HT-29 (cell line): Measurements from ENCODE around the gene CTNNA3. TPM values are rescaled to one million over a fixed set of nuclear protein-coding genes. Genes with fewer than 3 reads are reported as not detected.

Experiments
- DNase-seq: peaks from one replicate; pipeline ENCODE4 v3.0.0-alpha.2; 2015; ENCODE audit warnings: low spot score
- total RNA-seq: library from RNA; depleted of rRNA; stranded (reverse); fragments of >200 nt; shearing (Covaris generic); gene quantifications from 2 replicates; pipeline ENCODE4 v1.2.3, GENCODE V29; 2014

Gene CTNNA3
- total RNA-seq, 1 experiment from 2014 or later: not detected

DNA sequence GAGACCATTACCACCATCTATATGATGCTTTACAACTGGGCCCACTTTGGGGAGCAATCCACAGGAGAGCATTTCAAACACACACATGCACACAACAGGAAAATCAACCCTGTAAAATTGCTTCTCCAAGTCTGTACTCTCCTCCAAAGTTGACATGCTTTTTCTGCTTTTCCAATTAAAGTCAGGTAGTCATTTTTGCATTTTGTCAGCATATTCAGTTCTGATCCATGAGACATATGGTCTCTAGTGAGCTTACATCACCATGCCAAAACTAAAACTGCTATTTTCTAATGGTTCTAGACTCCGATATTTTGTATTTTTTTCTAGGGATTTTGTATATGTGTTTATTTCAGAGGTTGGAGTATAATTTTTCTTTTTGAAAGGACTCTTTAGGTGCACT lies 1143.7 kb downstream of the CTNNA3 start:
- no peak for DNase-seq

GRCh38 chr10:66550351-66550750 lies 1145.6 kb downstream of the CTNNA3 start:
- no peak for DNase-seq

- no peak for DNase-seq
Observed at GRCh38 chr10:66538908-66539307, 1157.1 kb downstream of the CTNNA3 start.

DNA sequence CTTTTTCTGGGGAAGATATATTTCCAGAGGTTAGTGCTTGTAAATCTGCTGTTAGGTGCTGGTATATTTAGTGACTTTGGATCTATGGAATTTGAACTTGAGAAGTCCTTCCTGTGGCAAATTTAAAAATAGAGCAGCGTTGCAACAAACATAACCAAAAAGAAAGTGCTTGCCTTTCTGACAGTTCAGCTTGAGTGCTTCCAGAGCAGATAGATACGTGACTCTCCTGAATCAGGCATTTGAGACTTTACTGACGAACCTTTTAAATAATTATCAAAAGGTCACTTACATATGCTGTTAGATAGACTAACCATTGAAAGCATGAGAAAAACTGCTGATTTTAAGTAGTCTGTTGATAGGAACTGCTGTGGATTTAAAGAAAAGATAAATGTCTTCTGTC lies 1157.6 kb downstream of the CTNNA3 start:
- no peak for DNase-seq

DNA sequence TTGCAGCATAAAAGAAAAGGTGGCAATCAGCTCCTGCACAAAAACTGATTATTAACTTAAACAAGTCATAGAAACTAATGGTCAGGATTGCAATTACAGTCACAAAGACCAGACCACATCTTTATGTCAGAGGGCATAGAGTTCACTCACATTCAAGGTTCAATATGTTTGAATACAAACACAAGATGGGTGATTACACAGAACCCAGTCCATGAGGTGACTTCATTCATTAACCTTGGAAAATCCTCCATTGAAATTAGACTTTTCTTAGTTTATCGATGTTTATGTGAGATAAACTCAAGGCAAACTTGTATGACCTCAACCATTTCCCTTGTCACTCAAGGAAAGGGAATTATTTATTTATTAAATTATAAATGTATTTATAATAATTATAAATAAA lies 1158.8 kb downstream of the CTNNA3 start:
- no peak for DNase-seq

DNA sequence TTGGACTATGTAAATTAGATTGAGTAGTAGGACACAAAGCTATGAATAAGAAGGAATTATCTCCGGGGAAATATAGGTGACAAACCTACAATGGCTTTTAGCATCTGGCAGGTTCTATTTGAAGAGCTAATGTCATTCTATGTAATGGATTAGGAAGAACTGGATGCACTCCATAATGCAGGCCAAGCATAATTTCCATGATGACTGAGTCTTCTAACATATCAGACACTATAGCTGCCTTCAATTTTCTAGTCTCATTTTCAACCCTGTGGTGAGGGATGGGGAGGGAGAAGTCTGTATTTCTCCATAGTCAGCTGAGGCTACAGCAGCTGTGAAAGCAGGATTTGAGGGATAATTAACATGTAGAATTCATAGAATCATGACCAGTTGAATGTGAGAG lies 1160.6 kb downstream of the CTNNA3 start:
- no peak for DNase-seq

GRCh38 chr10:66534866-66535265 lies 1161.1 kb downstream of the CTNNA3 start:
- DNase-seq: no peak

DNA sequence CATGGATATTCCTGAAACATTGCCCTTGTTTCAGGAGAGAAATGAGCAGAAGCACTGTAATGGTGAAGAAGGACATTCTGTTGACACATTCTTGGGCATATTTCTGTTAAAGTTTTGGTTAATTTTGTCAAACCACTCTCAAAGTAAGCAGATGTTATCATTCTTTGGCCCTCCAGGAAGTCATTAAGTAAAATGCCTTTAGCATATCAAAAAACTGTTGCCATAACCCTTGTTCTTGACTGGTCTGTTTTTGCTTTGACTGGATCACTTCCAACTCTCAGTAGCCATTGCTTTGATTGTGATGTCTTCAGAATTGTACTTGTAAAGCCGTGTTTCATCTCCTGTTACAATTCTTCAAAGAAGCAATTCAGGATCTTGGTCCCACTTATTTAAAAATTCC lies 1174.5 kb downstream of the CTNNA3 start:
- no peak for DNase-seq

GRCh38 chr10:66519616-66520015 lies 1176.4 kb downstream of the CTNNA3 start:
- DNase-seq: no peak

DNA sequence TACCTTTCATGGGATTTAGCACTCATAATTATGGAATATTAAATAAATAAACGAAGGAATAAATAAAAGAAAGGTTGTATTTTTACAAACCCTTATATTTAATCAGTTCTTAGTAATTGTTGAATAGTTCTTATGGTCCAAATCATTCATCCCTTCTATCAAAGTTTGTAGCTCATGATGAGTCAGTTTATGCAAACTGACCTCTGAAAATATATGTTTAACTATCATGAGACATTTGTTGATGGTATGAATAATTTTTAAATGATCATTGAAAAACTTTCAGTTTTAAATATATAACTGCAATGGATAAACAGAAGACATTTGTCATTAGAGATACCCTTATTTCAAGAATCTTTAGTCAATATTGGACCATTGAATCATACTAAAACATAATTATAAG lies 1181.3 kb downstream of the CTNNA3 start:
- DNase-seq: no peak

GRCh38 chr10:66513504-66513903 lies 1182.5 kb downstream of the CTNNA3 start:
- DNase-seq: no peak

GRCh38 chr10:66505003-66505657 lies 1190.9 kb downstream of the CTNNA3 start:
- DNase-seq: no peak

GRCh38 chr10:66501356-66501755 lies 1194.6 kb downstream of the CTNNA3 start:
- no peak for DNase-seq

DNA sequence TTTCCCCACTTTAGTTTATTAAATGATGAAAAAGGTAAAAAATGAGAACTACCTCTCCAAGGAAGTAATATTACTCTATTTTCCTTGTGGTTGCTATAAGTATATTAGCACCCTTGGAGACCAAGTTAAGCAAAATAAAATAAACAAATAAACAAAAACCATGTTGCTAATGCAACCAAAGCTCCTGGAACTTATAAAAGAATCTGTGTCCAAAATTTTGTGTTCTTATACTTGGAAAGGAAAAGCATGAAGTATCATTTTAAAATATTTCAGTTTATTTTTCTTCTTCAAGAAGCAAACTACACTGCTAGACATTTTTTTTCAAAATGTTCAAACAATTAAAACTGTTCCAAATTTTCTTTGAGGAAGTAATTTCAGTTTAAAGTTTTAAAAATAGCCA lies 1212.0 kb downstream of the CTNNA3 start:
- no peak for DNase-seq

GRCh38 chr10:66472156-66472555 lies 1223.8 kb downstream of the CTNNA3 start:
- no peak for DNase-seq

DNA sequence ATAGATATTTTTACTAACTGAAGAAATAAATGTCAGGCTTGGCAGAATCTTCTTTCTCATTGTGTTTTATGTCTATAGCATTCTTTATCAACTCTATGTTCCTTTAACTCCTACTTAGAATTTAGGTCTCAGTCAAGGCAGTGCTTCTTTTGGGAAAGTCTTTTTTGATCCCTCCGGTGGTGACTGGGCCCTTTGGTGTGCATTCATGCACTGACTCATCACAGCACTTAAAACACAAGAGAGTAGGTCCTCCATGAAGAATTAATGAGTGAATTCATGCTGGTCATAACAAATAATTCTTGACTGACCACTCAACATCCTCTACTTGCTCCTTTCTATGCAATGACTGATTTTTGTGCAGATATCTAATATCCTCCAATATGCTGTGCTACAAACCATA lies 1229.0 kb downstream of the CTNNA3 start:
- DNase-seq: no peak

- no peak for DNase-seq
Observed at GRCh38 chr10:66466622-66467021, 1229.4 kb downstream of the CTNNA3 start.

GRCh38 chr10:66463611-66464010 lies 1232.4 kb downstream of the CTNNA3 start:
- DNase-seq: no peak

DNA sequence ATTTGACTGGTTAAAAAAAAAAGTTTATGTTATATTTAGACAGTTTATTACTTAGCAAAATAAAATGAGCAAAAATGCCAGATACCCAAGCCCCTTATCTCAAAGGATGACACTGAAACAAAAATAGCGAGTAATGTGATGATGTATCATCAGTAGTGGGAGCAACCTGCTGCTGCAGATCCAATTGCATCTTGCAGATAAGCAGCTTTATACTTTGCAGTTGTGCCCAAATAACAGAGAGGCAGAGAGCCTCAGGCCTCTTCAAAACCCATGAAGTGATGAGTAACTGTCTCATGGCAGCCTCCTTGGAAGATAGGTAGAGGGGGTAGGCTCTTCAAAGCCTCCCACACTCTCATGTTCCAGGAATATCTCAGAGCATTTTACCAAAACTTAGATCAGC lies 1238.4 kb downstream of the CTNNA3 start:
- no peak for DNase-seq

DNA sequence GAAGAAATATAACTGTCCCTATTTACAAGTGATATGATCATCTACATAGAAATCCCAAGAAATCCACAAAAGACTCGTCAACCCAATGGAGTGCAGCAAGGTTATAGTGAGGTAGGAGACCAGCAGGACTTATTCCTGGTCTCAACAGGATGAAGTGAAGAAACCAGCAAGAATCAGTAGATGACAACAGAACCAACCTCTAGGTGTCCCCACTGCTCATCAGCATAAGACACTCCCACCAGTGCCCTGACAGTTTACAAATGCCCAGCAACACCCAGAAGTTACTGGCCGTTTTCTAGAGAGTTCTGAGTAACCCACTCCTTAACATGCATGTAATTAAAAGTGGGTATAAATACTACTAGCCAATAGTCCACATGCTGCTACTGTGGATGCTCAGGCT lies 1240.7 kb downstream of the CTNNA3 start:
- peak; percentile 16 for DNase-seq

DNA sequence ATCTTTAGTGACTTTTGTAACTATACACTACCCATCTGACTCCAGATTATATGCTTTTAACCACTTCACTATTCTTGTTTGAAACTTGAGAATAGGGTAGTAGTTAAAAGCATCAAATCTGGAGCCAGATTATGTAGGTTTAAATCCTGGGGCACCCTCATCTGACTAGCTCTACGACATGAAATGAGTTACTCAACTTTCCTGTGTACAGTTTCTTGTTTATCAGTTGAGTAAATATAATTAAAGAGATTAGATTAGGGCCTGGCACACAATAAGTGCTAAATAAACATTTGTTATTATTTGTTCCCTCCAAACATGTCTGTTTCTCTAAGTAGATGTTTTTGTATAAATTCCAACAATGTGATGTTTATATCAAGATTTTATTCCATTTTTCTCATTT lies 1255.4 kb downstream of the CTNNA3 start:
- no peak for DNase-seq

GRCh38 chr10:66414943-66415342 lies 1281.1 kb downstream of the CTNNA3 start:
- DNase-seq: no peak

DNA sequence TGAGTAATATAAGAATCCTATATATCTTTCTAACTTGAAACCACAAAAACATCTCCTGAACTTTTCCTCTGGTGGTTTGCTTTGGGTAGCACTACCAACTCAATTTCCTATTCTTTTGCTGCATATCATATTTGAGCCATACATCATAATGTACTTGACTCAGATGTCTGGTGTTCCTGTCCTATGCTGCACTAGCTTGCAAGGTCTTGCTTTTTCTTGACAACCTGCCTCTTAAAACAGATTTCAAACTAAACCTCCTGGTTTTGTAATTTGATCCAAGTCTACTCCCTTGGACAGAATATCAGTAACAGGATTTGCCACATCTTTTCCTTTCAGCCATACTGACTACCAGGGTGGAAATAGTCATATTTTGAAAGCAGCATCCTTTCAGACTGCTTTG lies 1290.4 kb downstream of the CTNNA3 start:
- DNase-seq: no peak

- DNase-seq: no peak
Observed at GRCh38 chr10:66398669-66399068, 1297.3 kb downstream of the CTNNA3 start.
